ENCODE measurements around the gene GPX2. TPM values are rescaled to one million over a fixed set of nuclear protein-coding genes. Genes with fewer than 3 reads are reported as not detected.
A peak's percentile ranks its signal among the peaks of the same experiment; 100 is the strongest.

The GPX2 gene
- total and polyA plus RNA-seq, 2 experiments from 2014 or later, result 0.78 to 2.2 TPM

DNA sequence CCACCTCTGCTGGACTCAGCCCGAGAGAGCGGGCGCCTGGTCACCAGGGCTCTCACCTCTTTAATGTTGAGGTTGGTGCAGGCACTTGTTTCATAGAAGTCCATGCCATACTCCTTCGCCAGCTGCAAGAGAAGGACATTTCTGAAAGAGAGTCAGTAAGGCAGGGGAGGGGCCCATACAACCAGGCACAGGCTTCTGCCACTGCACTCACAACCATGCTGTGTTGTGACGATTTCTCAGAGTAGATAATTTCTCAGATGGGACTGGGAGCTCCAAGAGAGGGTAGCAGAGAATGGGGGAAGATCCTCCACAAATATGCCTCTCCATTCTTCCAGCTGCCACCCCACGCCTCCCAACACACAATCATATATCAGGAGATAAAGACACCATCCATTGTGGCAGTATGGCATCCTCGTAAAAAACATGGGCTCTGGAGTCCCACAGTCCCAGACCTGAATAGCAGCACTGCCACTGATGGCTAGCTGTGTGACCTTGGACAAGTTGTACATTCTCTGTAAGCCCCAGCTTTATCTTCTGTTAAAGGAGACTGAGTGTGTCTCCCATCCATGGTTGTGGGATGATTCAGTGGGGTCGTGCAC lies 6.2 kb upstream of the GPX2 start:
- Histone ChIP-seq H4K20me1 (replicated peaks; ENCODE audit: insufficient read depth) (no peaks in the 10 kb centered on the region), H3K4me2 (no peak overlapping the region), H3K4me3 (no peak overlapping the region), H3K27ac (ENCODE audit: low read depth) (no peak overlapping the region), H3K79me2 (replicated peaks; ENCODE audit: insufficient read depth) (no peaks in the 10 kb centered on the region), H3F3A (replicated peaks; ENCODE audit: low read depth) (no peaks in the 10 kb centered on the region), H3K4me1 (ENCODE audit: insufficient read depth) (peaks cover 5% of the 10 kb centered on the region), H3K27me3 (ENCODE audit: insufficient read depth) (no peaks in the 10 kb centered on the region), H3K9me2 (ENCODE audit: insufficient read depth) (no peaks in the 10 kb centered on the region), H2AFZ (no peak overlapping the region), H3K36me3 (ENCODE audit: insufficient read depth) (peaks cover 5% of the 10 kb centered on the region; the same call in 1 of the 2 replicates)
- TF ChIP-seq NANOG (IDR thresholded peaks at IDR 0.05; ENCODE audit: borderline replicate concordance) (no peak), ZNF331 (CRISPR knock-in tag; IDR thresholded peaks at IDR 0.05; ENCODE audit: low read depth) (no peak), STAT1 (IDR thresholded peaks at IDR 0.05; ENCODE audit: unreplicated experiment) (no peak), ZNF114 (CRISPR knock-in tag; IDR thresholded peaks at IDR 0.05) (no peak)
- ATAC-seq (no peak), DNase-seq (ENCODE audit: low spot score) (no peak)
- Mint-ChIP-seq H3K4me3 (no peak overlapping the region), H3K27ac (no peak overlapping the region), H3K27me3 (ENCODE audit: insufficient read depth, low read depth, poor library complexity) (peaks cover 2% of the 10 kb centered on the region), H3K9me3 (no peaks in the 10 kb centered on the region), H3K4me1 (peaks cover 16% of the 10 kb centered on the region), H3K36me3 (ENCODE audit: low read depth) (peaks cover 30% of the 10 kb centered on the region)

DNA sequence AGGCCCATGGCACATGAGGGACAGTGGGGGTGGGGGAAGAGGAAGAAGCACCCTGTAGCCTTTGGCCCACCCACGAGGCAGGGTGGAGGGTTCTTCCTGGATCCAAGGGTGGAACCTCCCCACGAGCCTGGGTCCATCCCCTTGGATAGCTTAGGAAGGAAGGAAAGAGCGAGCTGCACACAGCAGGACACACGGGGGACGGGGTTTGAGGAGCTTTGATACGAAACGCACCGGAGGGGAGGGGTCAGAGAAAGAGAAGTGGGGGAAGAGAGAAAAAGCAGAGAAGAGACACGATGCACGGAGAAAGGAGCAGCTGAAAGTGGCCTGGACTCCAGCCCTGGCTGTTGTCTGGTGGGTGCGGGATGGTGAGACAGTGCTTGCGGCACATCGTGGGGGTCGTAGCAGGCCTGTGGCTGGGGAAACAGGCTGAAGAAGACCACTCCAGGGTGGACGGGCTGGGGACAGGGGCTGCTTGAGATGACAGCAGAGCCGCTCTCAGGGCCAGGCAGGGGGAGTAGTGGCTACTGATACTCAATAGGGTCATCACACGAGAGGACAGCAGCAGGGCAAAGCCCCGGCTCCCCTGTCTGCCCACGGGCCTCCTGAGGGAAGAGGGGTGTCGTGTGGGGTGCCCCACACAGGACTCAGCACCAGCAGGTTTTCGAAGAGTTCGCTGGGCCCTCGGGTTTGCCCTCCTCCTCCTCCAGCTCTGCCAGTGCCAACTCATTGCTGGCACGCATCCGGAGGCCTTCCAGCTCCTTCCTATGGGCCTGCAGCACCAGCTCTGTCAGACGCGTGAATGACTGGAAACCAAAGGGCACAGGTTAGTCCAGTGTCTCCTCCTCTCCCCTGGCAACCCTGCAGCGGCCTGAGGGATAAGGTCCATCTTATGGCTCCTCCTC lies 5.4 kb upstream of the GPX2 start:
- no peaks in the 10 kb centered on the region for H3F3A ChIP-seq (replicated peaks; ENCODE audit: low read depth)
- H3K4me1 ChIP-seq (ENCODE audit: insufficient read depth), result peaks cover 13% of the 10 kb centered on the region
- H2AFZ ChIP-seq, result no peak overlapping the region
- no peak overlapping the region for H3K27ac ChIP-seq (ENCODE audit: low read depth)
- TF ChIP-seq POLR2AphosphoS5 (IDR thresholded peaks at IDR 0.05; ENCODE audit: low read depth) (no peak), NANOG (IDR thresholded peaks at IDR 0.05; ENCODE audit: borderline replicate concordance) (no peak), ZNF114 (CRISPR knock-in tag; IDR thresholded peaks at IDR 0.05) (no peak), STAT1 (IDR thresholded peaks at IDR 0.05; ENCODE audit: unreplicated experiment) (no peak), EZH2phosphoT487 (IDR thresholded peaks at IDR 0.05; ENCODE audit: unreplicated experiment) (no peak), ZNF331 (CRISPR knock-in tag; IDR thresholded peaks at IDR 0.05; ENCODE audit: low read depth) (no peak)
- no peak overlapping the region for H3K4me2 ChIP-seq
- H3K27me3 Mint-ChIP-seq (ENCODE audit: insufficient read depth, low read depth, poor library complexity), result peaks cover 2% of the 10 kb centered on the region
- ATAC-seq (no peak), DNase-seq (ENCODE audit: low spot score) (no peak)
- H4K20me1 ChIP-seq (replicated peaks; ENCODE audit: insufficient read depth), result no peaks in the 10 kb centered on the region
- peaks cover 5% of the 10 kb centered on the region; the same call in 1 of the 2 replicates for H3K36me3 ChIP-seq (ENCODE audit: insufficient read depth)
- H3K9me2 ChIP-seq (ENCODE audit: insufficient read depth), result no peaks in the 10 kb centered on the region
- H3K9me3 Mint-ChIP-seq, result no peaks in the 10 kb centered on the region
- peaks cover 19% of the 10 kb centered on the region for H3K4me1 Mint-ChIP-seq
- peaks cover 30% of the 10 kb centered on the region for H3K36me3 Mint-ChIP-seq (ENCODE audit: low read depth)
- no peaks in the 10 kb centered on the region for H3K27me3 ChIP-seq (ENCODE audit: insufficient read depth)
- H3K4me3 Mint-ChIP-seq, result no peak overlapping the region
- H3K4me3 ChIP-seq, result no peak overlapping the region
- H3K27ac Mint-ChIP-seq, result peak overlapping the region; percentile 26; the same call in 1 of the 2 replicates
- no peaks in the 10 kb centered on the region for H3K79me2 ChIP-seq (replicated peaks; ENCODE audit: insufficient read depth)

GRCh38 chr14:64946310-64947045 lies 3.9 kb upstream of the GPX2 start:
- no peak overlapping the region for H3K27ac ChIP-seq (ENCODE audit: low read depth)
- Mint-ChIP-seq H3K4me1 (peaks cover 25% of the 10 kb centered on the region), H3K9me3 (no peaks in the 10 kb centered on the region), H3K36me3 (ENCODE audit: low read depth) (peaks cover 24% of the 10 kb centered on the region), H3K27me3 (ENCODE audit: insufficient read depth, low read depth, poor library complexity) (peaks cover 2% of the 10 kb centered on the region), H3K27ac (no peak overlapping the region), H3K4me3 (no peak overlapping the region)
- peaks cover 5% of the 10 kb centered on the region; the same call in 1 of the 2 replicates for H3K36me3 ChIP-seq (ENCODE audit: insufficient read depth)
- H4K20me1 ChIP-seq (replicated peaks; ENCODE audit: insufficient read depth), result no peaks in the 10 kb centered on the region
- H3K4me3 ChIP-seq, result no peak overlapping the region
- peaks cover 21% of the 10 kb centered on the region for H3K4me1 ChIP-seq (ENCODE audit: insufficient read depth)
- no peak overlapping the region for H3K4me2 ChIP-seq
- H3K79me2 ChIP-seq (replicated peaks; ENCODE audit: insufficient read depth), result no peaks in the 10 kb centered on the region
- DNase-seq (ENCODE audit: low spot score) (no peak), ATAC-seq (no peak)
- no peaks in the 10 kb centered on the region for H3F3A ChIP-seq (replicated peaks; ENCODE audit: low read depth)
- no peak overlapping the region for H2AFZ ChIP-seq
- H3K27me3 ChIP-seq (ENCODE audit: insufficient read depth), result no peaks in the 10 kb centered on the region
- H3K9me2 ChIP-seq (ENCODE audit: insufficient read depth), result no peaks in the 10 kb centered on the region
- no peak for TF ChIP-seq ZNF114 (CRISPR knock-in tag; IDR thresholded peaks at IDR 0.05)
- TF ChIP-seq, protein P1, sequence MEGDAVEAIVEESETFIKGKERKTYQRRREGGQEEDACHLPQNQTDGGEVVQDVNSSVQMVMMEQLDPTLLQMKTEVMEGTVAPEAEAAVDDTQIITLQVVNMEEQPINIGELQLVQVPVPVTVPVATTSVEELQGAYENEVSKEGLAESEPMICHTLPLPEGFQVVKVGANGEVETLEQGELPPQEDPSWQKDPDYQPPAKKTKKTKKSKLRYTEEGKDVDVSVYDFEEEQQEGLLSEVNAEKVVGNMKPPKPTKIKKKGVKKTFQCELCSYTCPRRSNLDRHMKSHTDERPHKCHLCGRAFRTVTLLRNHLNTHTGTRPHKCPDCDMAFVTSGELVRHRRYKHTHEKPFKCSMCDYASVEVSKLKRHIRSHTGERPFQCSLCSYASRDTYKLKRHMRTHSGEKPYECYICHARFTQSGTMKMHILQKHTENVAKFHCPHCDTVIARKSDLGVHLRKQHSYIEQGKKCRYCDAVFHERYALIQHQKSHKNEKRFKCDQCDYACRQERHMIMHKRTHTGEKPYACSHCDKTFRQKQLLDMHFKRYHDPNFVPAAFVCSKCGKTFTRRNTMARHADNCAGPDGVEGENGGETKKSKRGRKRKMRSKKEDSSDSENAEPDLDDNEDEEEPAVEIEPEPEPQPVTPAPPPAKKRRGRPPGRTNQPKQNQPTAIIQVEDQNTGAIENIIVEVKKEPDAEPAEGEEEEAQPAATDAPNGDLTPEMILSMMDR (conservative IDR thresholded peaks at IDR 0.05; ENCODE audit: low read depth in 2 of 2), result no peak
- TF ChIP-seq ZNF331 (CRISPR knock-in tag; IDR thresholded peaks at IDR 0.05; ENCODE audit: low read depth), result no peak

All from GM23338 (cell line).